HG03378 (cell line): ENCODE data around the gene RNASEH2A.
A peak's percentile ranks its signal among the peaks of the same experiment; 100 is the strongest.
"Not testable (repeated sequence)": the region's sequence is repeated elsewhere in the genome, so short reads cannot be mapped to it uniquely, and the experiment has no call there.

ENCODE experiments used
- ATAC-seq: cut with Tn5 transposase; IDR thresholded peaks from one replicate; pipeline ENCODE4 v1.9.1; 2021; ENCODE audit warnings: mild to moderate bottlenecking, moderate library complexity; ENCODE audit not compliant: unreplicated experiment

RNASEH2A gene

GRCh38 chr19:12792853-12793289 lies 13.5 kb upstream of the RNASEH2A start:
- ATAC-seq = no peak

DNA sequence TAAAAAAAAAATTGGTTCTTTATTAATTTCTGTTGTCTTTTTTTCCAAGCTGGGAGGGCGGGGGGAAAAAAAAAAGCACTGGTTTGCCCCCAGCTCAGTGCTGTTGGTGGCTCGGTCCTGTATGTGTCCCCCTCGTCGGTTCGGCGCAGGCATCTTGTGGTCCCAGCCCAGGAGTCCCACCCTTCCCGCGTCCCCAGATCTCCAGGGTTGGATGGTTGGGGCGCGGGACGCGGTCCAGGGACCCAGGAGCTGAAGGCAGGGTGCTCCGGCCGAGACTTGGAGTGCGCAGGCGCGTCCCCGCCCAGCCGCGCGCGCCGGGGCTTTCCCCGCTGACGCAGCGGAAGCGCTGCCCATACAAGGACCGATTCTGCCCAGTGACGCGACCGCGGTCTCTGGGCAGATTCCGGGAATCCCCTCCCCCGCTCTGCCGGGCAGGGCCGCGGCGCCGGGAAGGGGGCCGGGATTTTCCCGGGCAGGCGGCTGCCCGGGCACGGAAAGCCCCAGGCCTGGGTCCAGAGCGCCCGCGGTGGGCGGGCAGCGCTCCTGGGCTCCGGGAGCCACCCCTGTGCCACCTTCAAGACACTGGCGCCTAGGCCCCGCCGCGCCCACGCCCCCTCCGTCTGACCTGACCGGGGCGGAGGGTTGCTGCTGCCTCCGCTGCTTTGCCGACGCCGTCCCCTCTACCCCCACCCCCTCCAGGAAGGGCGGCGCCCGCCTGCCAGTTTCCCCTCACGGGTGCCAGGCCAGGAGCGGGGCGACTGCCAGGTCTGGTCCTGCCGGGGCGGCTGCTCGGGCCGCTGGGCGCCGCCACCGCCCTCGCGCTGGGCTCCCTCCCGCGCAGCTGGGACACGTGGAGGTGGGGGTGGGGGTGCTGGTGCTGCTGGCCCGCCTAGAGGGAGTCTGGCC lies 12.8 kb upstream of the RNASEH2A start:
- ATAC-seq = peak; percentile 23

GRCh38 chr19:12794196-12794941 lies 12.0 kb upstream of the RNASEH2A start:
- no peak for ATAC-seq

DNA sequence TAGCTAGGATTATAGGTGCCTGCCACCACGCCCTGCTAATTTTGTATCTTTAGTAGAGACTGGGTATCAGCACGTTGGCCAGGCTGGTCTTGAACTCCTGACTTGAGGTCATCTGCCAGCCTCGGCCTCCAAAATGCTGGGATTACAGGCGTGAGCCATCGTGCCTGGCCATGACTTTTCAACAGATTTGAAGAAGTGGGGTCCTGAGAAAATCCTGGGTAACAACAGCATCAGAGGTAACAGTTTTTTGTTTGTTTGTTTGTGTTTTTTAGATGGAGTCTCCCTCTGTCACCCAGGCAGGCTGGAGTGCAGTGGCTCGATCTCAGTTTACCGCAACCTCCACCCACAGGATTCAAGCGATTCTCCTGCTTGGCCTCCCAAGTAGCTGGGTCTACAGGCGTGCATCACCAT lies 11.4 kb upstream of the RNASEH2A start:
- ATAC-seq = no peak

DNA sequence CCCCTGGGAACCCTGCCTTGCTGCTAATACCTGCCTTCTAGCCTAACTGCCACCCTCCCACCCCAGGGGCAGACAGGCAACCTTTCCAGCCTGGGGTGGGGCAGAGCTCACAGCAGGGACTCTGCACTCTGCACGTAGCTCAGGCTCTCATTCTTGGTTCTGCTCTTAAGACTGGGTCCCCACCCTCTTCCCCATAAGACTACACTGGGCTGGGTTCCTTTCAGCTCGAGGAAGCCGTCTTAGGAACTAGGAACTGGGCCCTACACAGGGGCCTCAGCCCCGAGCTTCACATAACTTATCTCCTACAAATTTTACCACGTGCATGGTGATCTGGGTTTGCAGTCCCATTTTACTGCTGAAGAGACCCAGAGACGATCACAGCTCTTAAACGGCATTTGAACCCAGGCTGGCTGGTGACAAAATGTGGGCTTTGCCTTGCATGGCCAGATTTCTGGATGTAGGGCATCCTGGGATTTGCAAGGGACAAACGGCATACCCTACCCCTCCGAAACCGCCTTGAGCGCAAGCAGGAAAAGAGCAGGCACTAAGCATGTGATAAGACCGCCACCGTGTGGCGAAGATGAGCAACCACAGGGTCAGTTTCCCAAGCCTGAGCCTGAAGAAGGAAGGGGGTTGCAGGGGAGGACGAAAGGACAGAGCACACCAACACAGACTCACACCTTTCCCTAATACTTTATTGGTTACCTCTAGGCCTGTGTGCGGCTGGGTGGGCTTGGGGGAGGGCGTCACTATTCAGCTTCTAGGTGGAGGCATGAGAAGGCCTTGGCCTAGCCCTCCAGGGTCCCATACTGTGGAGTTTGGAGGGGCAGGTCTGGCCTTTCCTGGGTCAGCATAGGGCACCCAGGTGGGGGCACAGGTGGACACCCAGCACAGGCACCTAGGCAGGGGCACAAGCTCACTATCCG lies 10.0 kb upstream of the RNASEH2A start:
- ATAC-seq = no peak

- ATAC-seq = no peak
Measured at GRCh38 chr19:12797141-12797587, 9.2 kb upstream of the RNASEH2A start.

DNA sequence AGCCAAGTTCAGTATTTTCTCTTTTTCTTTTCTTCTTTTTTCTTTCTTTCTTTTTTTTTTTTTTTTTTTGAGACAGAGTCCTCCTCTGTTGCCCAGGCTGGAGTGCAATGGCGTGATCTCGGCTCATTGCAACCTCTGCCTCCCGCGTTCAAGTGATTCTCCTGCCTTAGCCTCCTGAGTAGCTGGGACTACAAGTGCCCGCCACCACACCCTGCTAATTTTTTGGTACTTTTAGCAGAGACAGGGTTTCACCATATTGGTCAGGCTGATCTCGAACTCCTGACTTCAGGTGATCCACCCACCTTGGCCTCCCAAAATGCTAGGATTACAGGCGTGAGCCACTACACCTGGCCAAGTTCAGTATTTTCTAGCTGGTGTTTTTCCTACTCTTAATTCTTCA lies 8.8 kb upstream of the RNASEH2A start:
- ATAC-seq = not testable (repeated sequence)

- ATAC-seq = no peak
Measured at GRCh38 chr19:12799742-12800465, 6.5 kb upstream of the RNASEH2A start.

GRCh38 chr19:12800466-12800770 lies 6.0 kb upstream of the RNASEH2A start:
- ATAC-seq = no peak

GRCh38 chr19:12800923-12801465 lies 5.4 kb upstream of the RNASEH2A start:
- ATAC-seq = no peak

DNA sequence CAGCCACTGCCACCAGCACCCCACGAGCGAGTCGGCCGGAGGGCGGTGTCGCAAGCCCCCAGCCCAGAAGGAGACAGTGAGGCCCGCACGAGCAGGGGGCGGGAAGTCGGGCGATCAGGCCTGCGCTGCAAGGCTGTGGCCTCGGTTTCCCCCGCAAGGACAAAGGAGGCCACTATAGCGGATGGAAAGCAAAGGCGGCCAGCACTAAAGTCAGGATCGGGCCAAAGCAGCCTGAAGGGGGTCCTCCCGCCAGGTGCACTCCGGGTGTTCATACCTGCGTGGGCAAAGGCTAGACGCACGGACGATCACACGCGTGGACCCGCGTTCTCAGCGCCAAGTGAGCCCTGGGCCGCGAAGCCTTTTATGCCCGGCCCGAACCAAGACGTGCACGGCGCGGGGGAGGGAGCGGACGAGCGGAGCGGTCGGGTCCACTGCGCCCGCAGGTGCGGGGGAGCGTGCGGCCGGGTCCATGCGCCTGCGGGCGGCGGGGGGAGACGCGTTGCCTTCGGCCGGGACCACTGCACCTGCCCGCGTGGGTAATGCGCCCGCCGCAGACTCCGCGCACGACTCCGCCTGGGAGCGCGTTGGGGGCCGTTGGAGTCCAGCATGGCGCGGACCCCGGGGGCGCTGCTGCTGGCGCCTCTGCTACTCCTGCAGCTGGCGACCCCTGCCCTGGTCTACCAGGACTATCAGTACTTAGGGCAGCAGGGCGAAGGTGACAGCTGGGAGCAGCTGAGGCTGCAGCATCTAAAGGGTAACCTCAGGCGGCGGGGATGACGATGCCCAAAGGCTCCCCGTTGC lies 4.7 kb upstream of the RNASEH2A start, which contains the start of the genes PRDX2 and THSD8:
PRDX2 (minus strand) TSS at position 335 of the 801 bp plus-strand sequence. CDS start 539 bp downstream, outside the sequence.
THSD8 (plus strand) TSS at position 604 of the 801 bp plus-strand sequence; CDS start at position 607, 3 bp downstream.
- no peak for ATAC-seq

GRCh38 chr19:12802267-12803106 lies 3.9 kb upstream of the RNASEH2A start:
- ATAC-seq = no peak

- no peak for ATAC-seq
Measured at GRCh38 chr19:12804051-12804450, 2.3 kb upstream of the RNASEH2A start.

GRCh38 chr19:12815088-12815487 lies 8.7 kb downstream of the RNASEH2A start:
- ATAC-seq = no peak

DNA sequence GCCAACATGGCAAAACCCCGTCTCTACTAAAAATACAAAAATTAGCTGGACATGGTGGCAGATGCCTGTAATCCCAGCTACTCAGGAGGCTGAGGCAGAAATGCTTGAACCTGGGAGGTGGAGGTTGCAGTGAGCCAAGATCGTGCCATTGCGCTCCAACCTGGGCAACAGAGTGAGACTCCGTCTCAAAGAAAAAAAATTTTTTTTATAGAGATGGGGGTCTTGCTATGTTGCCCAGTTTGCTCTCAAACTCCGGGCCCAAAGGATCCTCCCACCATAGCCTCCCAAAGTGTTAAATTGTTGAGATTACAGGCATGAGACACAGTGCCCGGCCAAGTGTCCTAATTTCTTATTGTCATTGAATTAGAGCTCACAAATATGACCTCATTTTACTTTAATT lies 10.8 kb downstream of the RNASEH2A start:
- not testable (repeated sequence) for ATAC-seq

- not testable (repeated sequence) for ATAC-seq
Measured at GRCh38 chr19:12817810-12818209, 11.4 kb downstream of the RNASEH2A start.

DNA sequence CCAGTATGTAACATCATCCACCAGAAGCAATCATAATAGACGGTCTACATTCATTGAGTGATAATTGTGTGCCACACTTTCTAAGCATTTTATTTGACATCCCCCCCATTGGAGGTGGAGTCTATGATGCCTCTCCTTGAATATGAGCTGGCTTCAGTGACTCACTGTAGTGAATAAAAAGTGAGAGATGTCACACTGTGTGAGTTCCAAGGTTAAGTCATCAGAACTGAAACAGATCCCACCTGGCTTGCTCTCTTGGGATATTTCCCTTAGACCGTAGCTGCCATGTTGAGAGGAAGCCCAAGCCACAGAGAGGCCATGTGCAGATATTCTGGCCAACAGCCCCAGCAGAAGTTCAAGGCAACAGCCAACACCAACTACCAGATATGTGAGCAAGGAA lies 15.4 kb downstream of the RNASEH2A start:
- ATAC-seq = no peak
